Kidney tubule cell (primary cell): Measurements from ENCODE around the gene TEPSIN.

ENCODE experiments used
- DNase-seq: peaks from one replicate; pipeline ENCODE4 v3.0.0-alpha.2; 2018; ENCODE audit warnings: low spot score

TEPSIN gene

GRCh38 chr17:81249223-81250040, 10.6 kb upstream of the TEPSIN start:
- peak; percentile 13 for DNase-seq

- no peak for DNase-seq
Observed at GRCh38 chr17:81248649-81249048, 9.8 kb upstream of the TEPSIN start.

GRCh38 chr17:81247339-81247990, 8.6 kb upstream of the TEPSIN start:
- no peak for DNase-seq

- no peak for DNase-seq
Observed at GRCh38 chr17:81246679-81247338, 8.0 kb upstream of the TEPSIN start.

- no peak for DNase-seq
Observed at GRCh38 chr17:81246343-81246670, 7.5 kb upstream of the TEPSIN start.

- no peak for DNase-seq
Observed at GRCh38 chr17:81245665-81246342, 6.9 kb upstream of the TEPSIN start.

- peak; percentile 90 for DNase-seq
Observed at GRCh38 chr17:81245024-81245664, 6.3 kb upstream of the TEPSIN start.

GRCh38 chr17:81244358-81245023, 5.6 kb upstream of the TEPSIN start:
- no peak for DNase-seq

GRCh38 chr17:81243333-81243664, 4.4 kb upstream of the TEPSIN start:
- DNase-seq = no peak

GRCh38 chr17:81242421-81243332, 3.8 kb upstream of the TEPSIN start:
- DNase-seq = no peak

GRCh38 chr17:81241648-81242420, 3.0 kb upstream of the TEPSIN start:
- peak; percentile 37 for DNase-seq

- no peak for DNase-seq
Observed at GRCh38 chr17:81241203-81241602, 2.3 kb upstream of the TEPSIN start.

- DNase-seq = no peak
Observed at GRCh38 chr17:81240761-81241160, 1.9 kb upstream of the TEPSIN start.

- DNase-seq = peak; percentile 33
Observed at GRCh38 chr17:81239714-81240555, 1.1 kb upstream of the TEPSIN start.

- no peak for DNase-seq
Observed at GRCh38 chr17:81238490-81238814, 403 bp downstream of the TEPSIN start.

- DNase-seq = peak; percentile 28
Observed at GRCh38 chr17:81237591-81238489, 1.0 kb downstream of the TEPSIN start.

- DNase-seq = no peak
Observed at GRCh38 chr17:81236784-81237183, 2.1 kb downstream of the TEPSIN start.
